ENCODE data around the gene CLSTN1.
A peak's percentile ranks its signal among the peaks of the same experiment; 100 is the strongest.

DNA sequence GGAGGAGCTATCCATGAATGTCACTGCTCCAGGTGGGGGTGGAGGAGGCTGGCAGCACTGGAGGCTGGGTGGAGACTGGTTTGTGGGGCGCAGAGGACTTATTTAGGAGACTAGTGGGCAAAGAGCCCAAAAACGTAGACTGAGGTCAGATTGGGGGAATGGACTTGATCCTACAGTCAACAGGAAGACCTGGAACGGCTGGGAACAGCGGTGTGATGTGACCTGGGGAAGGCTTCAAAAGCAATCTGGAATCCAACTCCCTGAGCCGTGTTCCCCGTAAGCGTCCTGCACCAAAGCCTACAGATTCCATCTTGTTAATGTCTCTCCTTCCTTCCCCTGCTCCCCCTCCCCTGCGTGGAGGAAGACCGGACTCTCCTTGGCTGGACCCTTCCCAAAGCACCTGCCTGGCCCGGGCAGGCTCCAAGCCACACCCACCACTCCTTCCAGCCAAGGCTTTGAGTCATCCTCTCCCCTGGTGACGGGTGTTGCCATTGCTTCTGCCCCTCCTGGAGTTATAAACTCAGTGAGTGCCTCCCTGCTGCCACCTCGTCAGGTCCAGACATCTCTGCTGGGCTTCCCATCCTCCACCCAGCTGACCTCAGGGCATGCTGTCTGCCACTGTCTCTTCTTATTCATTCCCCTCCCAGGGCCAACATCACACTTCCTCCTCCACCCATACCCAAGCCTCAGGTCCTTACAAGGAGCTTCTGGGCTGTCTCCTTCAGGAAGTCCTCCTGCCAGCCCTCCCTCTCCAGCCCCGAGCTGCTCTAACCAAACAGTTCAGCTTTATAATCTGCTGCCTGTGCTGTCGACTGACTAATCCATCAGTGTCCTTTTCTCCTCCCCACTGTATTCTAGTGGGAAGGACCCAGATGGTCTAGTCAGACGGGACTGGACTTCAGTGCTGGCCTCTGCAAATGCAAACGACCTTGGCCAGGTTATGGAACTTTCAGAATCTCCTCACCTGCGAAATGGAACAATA, 1.6 kb upstream of the CLSTN1 start:
- TF ChIP-seq, protein P1, sequence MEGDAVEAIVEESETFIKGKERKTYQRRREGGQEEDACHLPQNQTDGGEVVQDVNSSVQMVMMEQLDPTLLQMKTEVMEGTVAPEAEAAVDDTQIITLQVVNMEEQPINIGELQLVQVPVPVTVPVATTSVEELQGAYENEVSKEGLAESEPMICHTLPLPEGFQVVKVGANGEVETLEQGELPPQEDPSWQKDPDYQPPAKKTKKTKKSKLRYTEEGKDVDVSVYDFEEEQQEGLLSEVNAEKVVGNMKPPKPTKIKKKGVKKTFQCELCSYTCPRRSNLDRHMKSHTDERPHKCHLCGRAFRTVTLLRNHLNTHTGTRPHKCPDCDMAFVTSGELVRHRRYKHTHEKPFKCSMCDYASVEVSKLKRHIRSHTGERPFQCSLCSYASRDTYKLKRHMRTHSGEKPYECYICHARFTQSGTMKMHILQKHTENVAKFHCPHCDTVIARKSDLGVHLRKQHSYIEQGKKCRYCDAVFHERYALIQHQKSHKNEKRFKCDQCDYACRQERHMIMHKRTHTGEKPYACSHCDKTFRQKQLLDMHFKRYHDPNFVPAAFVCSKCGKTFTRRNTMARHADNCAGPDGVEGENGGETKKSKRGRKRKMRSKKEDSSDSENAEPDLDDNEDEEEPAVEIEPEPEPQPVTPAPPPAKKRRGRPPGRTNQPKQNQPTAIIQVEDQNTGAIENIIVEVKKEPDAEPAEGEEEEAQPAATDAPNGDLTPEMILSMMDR (IDR thresholded peaks at IDR 0.05; ENCODE audit: control extremely low read depth in 1 of 3, insufficient read depth in 1 of 3, low read depth in 1 of 3, low read length in 3 of 3), result no peak
- no peak for TF ChIP-seq POLR2A (IDR thresholded peaks at IDR 0.05; ENCODE audit: control extremely low read depth in 1 of 2, low read depth in 2 of 2, low read length in 2 of 2)
- no peak for TF ChIP-seq POLR2AphosphoS5 (IDR thresholded peaks at IDR 0.05; ENCODE audit: low read depth, low read length)
- TF ChIP-seq TBP (IDR thresholded peaks at IDR 0.05; ENCODE audit: low read depth, low read length), result no peak
- no peak for TF ChIP-seq TCF12 (IDR thresholded peaks at IDR 0.05; ENCODE audit: low read depth, low read length)
- no peak for TF ChIP-seq CHD2 (IDR thresholded peaks at IDR 0.05; ENCODE audit: low read length)
- TF ChIP-seq JUND (IDR thresholded peaks at IDR 0.05; ENCODE audit: low read length), result peak; percentile 46; the same call in 1 of the 2 replicates
- peak; percentile 7; the same call in 1 of the 2 replicates for TF ChIP-seq SUZ12 (IDR thresholded peaks at IDR 0.05; ENCODE audit: low read length)
- no peak for TF ChIP-seq YY1 (IDR thresholded peaks at IDR 0.05; ENCODE audit: low read depth, low read length)
- no peak for TF ChIP-seq RFX5 (IDR thresholded peaks at IDR 0.05; ENCODE audit: borderline replicate concordance, low read depth, low read length)
- TF ChIP-seq EGR1 (IDR thresholded peaks at IDR 0.05; ENCODE audit: borderline replicate concordance, low read depth, low read length), result no peak
- TF ChIP-seq MAFK (IDR thresholded peaks at IDR 0.05; ENCODE audit: low read depth, low read length), result no peak
- TF ChIP-seq, protein P2, sequence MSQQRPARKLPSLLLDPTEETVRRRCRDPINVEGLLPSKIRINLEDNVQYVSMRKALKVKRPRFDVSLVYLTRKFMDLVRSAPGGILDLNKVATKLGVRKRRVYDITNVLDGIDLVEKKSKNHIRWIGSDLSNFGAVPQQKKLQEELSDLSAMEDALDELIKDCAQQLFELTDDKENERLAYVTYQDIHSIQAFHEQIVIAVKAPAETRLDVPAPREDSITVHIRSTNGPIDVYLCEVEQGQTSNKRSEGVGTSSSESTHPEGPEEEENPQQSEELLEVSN (IDR thresholded peaks at IDR 0.05), result peak; percentile 27; the same call in 1 of the 2 replicates
- TF ChIP-seq BACH1 (IDR thresholded peaks at IDR 0.05; ENCODE audit: low read length), result no peak

Measured in H1 (cell line).